Measurements from ENCODE around the gene LPAR5. TPM values are rescaled to one million over a fixed set of nuclear protein-coding genes. Genes with fewer than 3 reads are reported as not detected.

Gene LPAR5
- total and polyA plus RNA-seq, 2 experiments from 2014 or later = 0.32 to 0.38 TPM

- Mint-ChIP-seq H3K27me3 (ENCODE audit: insufficient read depth, low read depth, poor library complexity) (peaks cover 18% of the 10 kb centered on the region), H3K4me3 (no peak overlapping the region), H3K4me1 (peaks cover 18% of the 10 kb centered on the region), H3K36me3 (ENCODE audit: low read depth) (no peaks in the 10 kb centered on the region; the same call in 2 of the 3 replicates), H3K9me3 (no peaks in the 10 kb centered on the region), H3K27ac (no peak overlapping the region)
- Histone ChIP-seq H4K20me1 (replicated peaks; ENCODE audit: insufficient read depth) (no peaks in the 10 kb centered on the region), H3K79me2 (replicated peaks; ENCODE audit: insufficient read depth) (no peaks in the 10 kb centered on the region), H3K4me2 (no peak overlapping the region), H3K27ac (ENCODE audit: low read depth) (no peak overlapping the region), H2AFZ (no peak overlapping the region), H3K4me3 (no peak overlapping the region), H3K27me3 (ENCODE audit: insufficient read depth) (peaks cover 13% of the 10 kb centered on the region; the same call in 1 of the 2 replicates), H3K4me1 (ENCODE audit: insufficient read depth) (peaks cover 10% of the 10 kb centered on the region; the same call in 1 of the 2 replicates), H3F3A (replicated peaks; ENCODE audit: low read depth) (0 out of 2 replicates have a peak, but pooled peaks cover 2% of the 10 kb centered on the region), H3K9me2 (ENCODE audit: insufficient read depth) (no peaks in the 10 kb centered on the region), H3K36me3 (ENCODE audit: insufficient read depth) (no peaks in the 10 kb centered on the region)
- ATAC-seq (no peak), DNase-seq (ENCODE audit: low spot score) (no peak)
- TF ChIP-seq JUNB (IDR thresholded peaks at IDR 0.05; ENCODE audit: unreplicated experiment) (no peak), CREB1 (CRISPR knock-in tag; IDR thresholded peaks at IDR 0.05; ENCODE audit: low read depth) (no peak), ZNF331 (CRISPR knock-in tag; IDR thresholded peaks at IDR 0.05; ENCODE audit: low read depth) (no peak), STAT1 (IDR thresholded peaks at IDR 0.05; ENCODE audit: unreplicated experiment) (no peak), POLR2AphosphoS5 (IDR thresholded peaks at IDR 0.05; ENCODE audit: low read depth) (no peak)
These were observed 4.7 kb upstream of the LPAR5 start for GRCh38 chr12:6640497-6640896.

DNA sequence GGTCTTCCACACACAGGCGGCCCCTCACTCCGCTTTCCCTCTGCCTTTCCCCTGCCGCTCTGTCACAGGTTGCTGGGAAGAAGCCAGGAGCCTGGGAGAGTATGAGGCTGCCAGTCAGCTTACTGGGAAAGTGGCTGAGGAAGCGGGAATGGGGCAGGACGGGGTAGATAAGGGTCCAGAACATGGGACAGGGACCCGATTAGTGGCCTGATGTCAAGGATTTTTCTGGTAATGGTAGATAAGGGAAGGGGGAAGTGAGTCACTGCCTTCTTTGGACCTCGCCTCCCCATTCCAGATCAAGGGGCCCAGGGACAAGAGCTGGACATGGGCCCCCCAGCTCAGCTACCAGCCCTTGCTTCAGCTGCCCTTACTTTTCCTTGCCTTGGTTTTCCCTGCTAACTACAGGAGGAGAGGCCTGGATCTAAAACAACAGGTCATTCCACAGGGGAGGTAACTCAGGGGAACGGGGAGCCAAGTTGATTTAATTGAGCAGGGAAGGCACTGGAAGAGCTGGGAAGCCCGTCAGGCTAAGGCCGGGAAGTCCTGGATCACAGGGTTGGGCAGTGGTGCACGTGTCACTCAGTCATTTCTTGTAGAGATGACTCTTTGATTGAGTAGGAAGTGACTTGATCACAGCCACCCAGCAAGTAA lies 3.5 kb upstream of the LPAR5 start:
- Histone ChIP-seq H3K4me1 (ENCODE audit: insufficient read depth) (0 out of 2 replicates have a peak, but pooled peaks cover 2% of the 10 kb centered on the region), H2AFZ (no peak overlapping the region)
- TF ChIP-seq EZH2phosphoT487 (IDR thresholded peaks at IDR 0.05; ENCODE audit: unreplicated experiment) = no peak
- TF ChIP-seq CTCF (conservative IDR thresholded peaks at IDR 0.05; ENCODE audit: low read depth in 2 of 2) = no peak
- TF ChIP-seq CREB1 (CRISPR knock-in tag; IDR thresholded peaks at IDR 0.05; ENCODE audit: low read depth) = no peak
- no peak for TF ChIP-seq POLR2AphosphoS5 (IDR thresholded peaks at IDR 0.05; ENCODE audit: low read depth)
- TF ChIP-seq NANOG (IDR thresholded peaks at IDR 0.05; ENCODE audit: borderline replicate concordance) = no peak
- TF ChIP-seq JUNB (IDR thresholded peaks at IDR 0.05; ENCODE audit: unreplicated experiment) = no peak
- TF ChIP-seq EZH2 (IDR thresholded peaks at IDR 0.05; ENCODE audit: low read depth, unreplicated experiment) = no peak
- TF ChIP-seq, protein P1, sequence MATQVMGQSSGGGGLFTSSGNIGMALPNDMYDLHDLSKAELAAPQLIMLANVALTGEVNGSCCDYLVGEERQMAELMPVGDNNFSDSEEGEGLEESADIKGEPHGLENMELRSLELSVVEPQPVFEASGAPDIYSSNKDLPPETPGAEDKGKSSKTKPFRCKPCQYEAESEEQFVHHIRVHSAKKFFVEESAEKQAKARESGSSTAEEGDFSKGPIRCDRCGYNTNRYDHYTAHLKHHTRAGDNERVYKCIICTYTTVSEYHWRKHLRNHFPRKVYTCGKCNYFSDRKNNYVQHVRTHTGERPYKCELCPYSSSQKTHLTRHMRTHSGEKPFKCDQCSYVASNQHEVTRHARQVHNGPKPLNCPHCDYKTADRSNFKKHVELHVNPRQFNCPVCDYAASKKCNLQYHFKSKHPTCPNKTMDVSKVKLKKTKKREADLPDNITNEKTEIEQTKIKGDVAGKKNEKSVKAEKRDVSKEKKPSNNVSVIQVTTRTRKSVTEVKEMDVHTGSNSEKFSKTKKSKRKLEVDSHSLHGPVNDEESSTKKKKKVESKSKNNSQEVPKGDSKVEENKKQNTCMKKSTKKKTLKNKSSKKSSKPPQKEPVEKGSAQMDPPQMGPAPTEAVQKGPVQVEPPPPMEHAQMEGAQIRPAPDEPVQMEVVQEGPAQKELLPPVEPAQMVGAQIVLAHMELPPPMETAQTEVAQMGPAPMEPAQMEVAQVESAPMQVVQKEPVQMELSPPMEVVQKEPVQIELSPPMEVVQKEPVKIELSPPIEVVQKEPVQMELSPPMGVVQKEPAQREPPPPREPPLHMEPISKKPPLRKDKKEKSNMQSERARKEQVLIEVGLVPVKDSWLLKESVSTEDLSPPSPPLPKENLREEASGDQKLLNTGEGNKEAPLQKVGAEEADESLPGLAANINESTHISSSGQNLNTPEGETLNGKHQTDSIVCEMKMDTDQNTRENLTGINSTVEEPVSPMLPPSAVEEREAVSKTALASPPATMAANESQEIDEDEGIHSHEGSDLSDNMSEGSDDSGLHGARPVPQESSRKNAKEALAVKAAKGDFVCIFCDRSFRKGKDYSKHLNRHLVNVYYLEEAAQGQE (IDR thresholded peaks at IDR 0.05; ENCODE audit: unreplicated experiment) = no peak
- no peak for TF ChIP-seq ZNF331 (CRISPR knock-in tag; IDR thresholded peaks at IDR 0.05; ENCODE audit: low read depth)

More for the DNA sequence above, 3.5 kb upstream of the LPAR5 start:
- H4K20me1 ChIP-seq (replicated peaks; ENCODE audit: insufficient read depth) = no peaks in the 10 kb centered on the region
- no peaks in the 10 kb centered on the region for H3K79me2 ChIP-seq (replicated peaks; ENCODE audit: insufficient read depth)
- DNase-seq (ENCODE audit: low spot score) (no peak), ATAC-seq (no peak)
- no peak overlapping the region for H3K27ac Mint-ChIP-seq
- H3K36me3 Mint-ChIP-seq (ENCODE audit: low read depth) = no peaks in the 10 kb centered on the region; the same call in 2 of the 3 replicates
- no peak overlapping the region for H3K27ac ChIP-seq (ENCODE audit: low read depth)
- no peak overlapping the region for H3K4me3 Mint-ChIP-seq
- no peaks in the 10 kb centered on the region for H3K9me3 Mint-ChIP-seq
- no peaks in the 10 kb centered on the region for H3F3A ChIP-seq (replicated peaks; ENCODE audit: low read depth)
- H3K4me2 ChIP-seq = no peak overlapping the region
- peaks cover 15% of the 10 kb centered on the region for H3K27me3 Mint-ChIP-seq (ENCODE audit: insufficient read depth, low read depth, poor library complexity)
- no peak overlapping the region for H3K4me3 ChIP-seq
- H3K27me3 ChIP-seq (ENCODE audit: insufficient read depth) = peaks cover 10% of the 10 kb centered on the region; the same call in 1 of the 2 replicates
- peaks cover 14% of the 10 kb centered on the region; the same call in 2 of the 3 replicates for H3K4me1 Mint-ChIP-seq
- no peaks in the 10 kb centered on the region for H3K36me3 ChIP-seq (ENCODE audit: insufficient read depth)
- H3K9me2 ChIP-seq (ENCODE audit: insufficient read depth) = no peaks in the 10 kb centered on the region
